Right atrium auricular region (tissue), 2 donors: ENCODE results near the gene ZNF641. TPM values are rescaled to one million over a fixed set of nuclear protein-coding genes. Genes with fewer than 3 reads are reported as not detected.

Experiments
- DNase-seq: peaks from one replicate; pipeline ENCODE4 v3.0.0-alpha.2; 2019; ENCODE audit warnings: low spot score
- H3K27ac ChIP-seq, 2 donors: fragments of 200-600 bp; sonication (generic); 1 replicate in 1 of 2; 2 replicates in 1 of 2; pipeline ENCODE4 v1.5.1; 2016 to 2019
- H3K27me3 ChIP-seq, 2 donors: fragments of 200-600 bp; sonication (generic); one replicate each; pipeline versions ENCODE4 v1.5.1 to v1.6.0; 2017 to 2019
- H3K36me3 ChIP-seq: fragments of 200-600 bp; sonication (generic); one replicate; pipeline ENCODE4 v1.5.1; 2016
- H3K4me1 ChIP-seq, 2 donors: fragments of 200-600 bp; sonication (generic); one replicate each; pipeline versions ENCODE4 v1.5.1 to v1.6.0; 2017 to 2019
- H3K4me3 ChIP-seq, 2 donors: fragments of 200-600 bp; sonication (generic); 1 replicate in 1 of 2; 2 replicates in 1 of 2; pipeline ENCODE4 v1.5.1; 2017 to 2019; ENCODE audit warnings: mild to moderate bottlenecking in 1 of 2, moderate library complexity in 1 of 2
- H3K9me3 ChIP-seq, 2 donors: fragments of 200-600 bp; sonication (generic); one replicate each; pipeline ENCODE4 v1.5.1; 2019
- total RNA-seq, 2 donors: library from RNA; depleted of rRNA; stranded (reverse); fragments of >200 nt; gene quantifications; one replicate each; pipeline ENCODE4 v1.1.0, GENCODE V29; 2016
- TF ChIP-seq, protein P1 (sequence below), 2 donors: fragments of 200-600 bp; sonication (generic); IDR thresholded peaks; one replicate each; pipeline ENCODE4 v1.5.1; 2019; ENCODE audit warnings: antibody characterized with exemption in 2 of 2

ZNF641 gene
- total RNA-seq = 10 to 100 TPM; 18.1 to 19.1 TPM

- peak within 1 kb of the TSS; percentile 97 for H3K27ac ChIP-seq
- TF ChIP-seq, protein P1, sequence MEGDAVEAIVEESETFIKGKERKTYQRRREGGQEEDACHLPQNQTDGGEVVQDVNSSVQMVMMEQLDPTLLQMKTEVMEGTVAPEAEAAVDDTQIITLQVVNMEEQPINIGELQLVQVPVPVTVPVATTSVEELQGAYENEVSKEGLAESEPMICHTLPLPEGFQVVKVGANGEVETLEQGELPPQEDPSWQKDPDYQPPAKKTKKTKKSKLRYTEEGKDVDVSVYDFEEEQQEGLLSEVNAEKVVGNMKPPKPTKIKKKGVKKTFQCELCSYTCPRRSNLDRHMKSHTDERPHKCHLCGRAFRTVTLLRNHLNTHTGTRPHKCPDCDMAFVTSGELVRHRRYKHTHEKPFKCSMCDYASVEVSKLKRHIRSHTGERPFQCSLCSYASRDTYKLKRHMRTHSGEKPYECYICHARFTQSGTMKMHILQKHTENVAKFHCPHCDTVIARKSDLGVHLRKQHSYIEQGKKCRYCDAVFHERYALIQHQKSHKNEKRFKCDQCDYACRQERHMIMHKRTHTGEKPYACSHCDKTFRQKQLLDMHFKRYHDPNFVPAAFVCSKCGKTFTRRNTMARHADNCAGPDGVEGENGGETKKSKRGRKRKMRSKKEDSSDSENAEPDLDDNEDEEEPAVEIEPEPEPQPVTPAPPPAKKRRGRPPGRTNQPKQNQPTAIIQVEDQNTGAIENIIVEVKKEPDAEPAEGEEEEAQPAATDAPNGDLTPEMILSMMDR (IDR thresholded peaks at IDR 0.05) = no peak
- no peaks in the 10 kb centered on the region for H3K27me3 ChIP-seq
Observed at GRCh38 chr12:48350249-48351021, at the start of gene ZNF641. TSS of gene ZNF641 (minus strand) at chr12:48350919. CDS start at chr12:48348090, 2,829 bp downstream.

GRCh38 chr12:48390026-48390425 is 39.3 kb upstream of the ZNF641 start:
- Histone ChIP-seq H3K36me3 (no peaks in the 10 kb centered on the region), H3K27ac (no peak overlapping the region)

More at GRCh38 chr12:48350249-48351021, at the start of gene ZNF641:
- peak; percentile 77 for DNase-seq
- no peaks in the 10 kb centered on the region for H3K9me3 ChIP-seq
- H3K36me3 ChIP-seq = peaks cover 23% of the 10 kb centered on the region
- peak within 1 kb of the TSS; percentile 85 to 88 for H3K4me3 ChIP-seq
- H3K4me1 ChIP-seq = peaks cover 0 to 28% of the 10 kb centered on the region in 2 donors

GRCh38 chr12:48389409-48389808 is 38.7 kb upstream of the ZNF641 start:
- no peak for DNase-seq
- Histone ChIP-seq H3K36me3 (no peaks in the 10 kb centered on the region), H3K27ac (peak overlapping the region in 1 of 2 donors; percentile 27), H3K4me1 (peaks cover 0 to 13% of the 10 kb centered on the region in 2 donors), H3K4me3 (no peak overlapping the region), H3K9me3 (no peaks in the 10 kb centered on the region), H3K27me3 (no peaks in the 10 kb centered on the region)
- TF ChIP-seq, protein P1 (IDR thresholded peaks at IDR 0.05) = no peak

More at GRCh38 chr12:48390026-48390425, 39.3 kb upstream of the ZNF641 start:
- TF ChIP-seq, protein P1 (IDR thresholded peaks at IDR 0.05) = no peak
- H3K4me3 ChIP-seq = no peak overlapping the region
- DNase-seq = no peak
- peaks cover 0 to 13% of the 10 kb centered on the region in 2 donors for H3K4me1 ChIP-seq
- H3K27me3 ChIP-seq = no peaks in the 10 kb centered on the region
- H3K9me3 ChIP-seq = no peaks in the 10 kb centered on the region

GRCh38 chr12:48388938-48389337 is 38.2 kb upstream of the ZNF641 start:
- H3K27ac ChIP-seq = peak overlapping the region in 1 of 2 donors; percentile 27
- TF ChIP-seq, protein P1 (IDR thresholded peaks at IDR 0.05) = no peak

DNA sequence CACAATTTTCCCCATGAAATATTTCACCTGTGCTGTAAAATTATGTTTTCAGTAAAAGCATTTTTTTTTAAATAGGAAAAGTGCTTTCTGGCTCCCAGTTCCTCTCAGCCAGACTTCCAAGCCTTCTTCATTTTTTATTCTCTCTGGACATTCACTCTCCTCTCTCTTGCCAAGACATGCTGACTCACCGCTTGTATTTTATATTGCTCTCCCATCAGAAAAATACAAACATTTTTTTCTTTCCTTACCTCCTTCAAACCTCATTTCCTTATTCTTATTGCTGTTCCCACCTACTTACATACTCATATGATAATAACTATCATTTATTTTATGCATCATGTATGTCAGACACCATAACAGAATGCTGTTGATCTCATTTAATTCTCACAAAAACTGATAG is 37.7 kb upstream of the ZNF641 start:
- no peaks in the 10 kb centered on the region for H3K27me3 ChIP-seq
- TF ChIP-seq, protein P1 (IDR thresholded peaks at IDR 0.05) = no peak
- no peak for DNase-seq
- peaks cover 0 to 13% of the 10 kb centered on the region in 2 donors for H3K4me1 ChIP-seq
- H3K36me3 ChIP-seq = no peaks in the 10 kb centered on the region
- no peaks in the 10 kb centered on the region for H3K9me3 ChIP-seq
- no peak overlapping the region for H3K4me3 ChIP-seq
- no peak overlapping the region for H3K27ac ChIP-seq

More at GRCh38 chr12:48388938-48389337, 38.2 kb upstream of the ZNF641 start:
- no peaks in the 10 kb centered on the region for H3K27me3 ChIP-seq
- H3K9me3 ChIP-seq = no peaks in the 10 kb centered on the region
- no peak overlapping the region for H3K4me3 ChIP-seq
- H3K4me1 ChIP-seq = peaks cover 0 to 13% of the 10 kb centered on the region in 2 donors
- no peaks in the 10 kb centered on the region for H3K36me3 ChIP-seq
- DNase-seq = no peak
